IgD-negative memory B cell (primary cell): ENCODE results near the gene CD200. TPM values are rescaled to one million over a fixed set of nuclear protein-coding genes. Genes with fewer than 3 reads are reported as not detected.
"Not testable (repeated sequence)": the region's sequence is repeated elsewhere in the genome, so short reads cannot be mapped to it uniquely, and the experiment has no call there.

Experiments
- H3K27ac Mint-ChIP-seq, 3 donors: one replicate each; pipeline ENCODE4 v1.8.0; 2020 to 2022; ENCODE audit warnings: mild to moderate bottlenecking in 3 of 3, mixed read lengths in 3 of 3, moderate library complexity in 1 of 3
- H3K27me3 Mint-ChIP-seq: one replicate; pipeline ENCODE4 v1.8.0; 2021; ENCODE audit warnings: mixed read lengths
- H3K36me3 Mint-ChIP-seq: one replicate; pipeline ENCODE4 v1.8.0; 2020; ENCODE audit warnings: mild to moderate bottlenecking, mixed read lengths
- H3K4me1 Mint-ChIP-seq, 3 donors: one replicate each; pipeline ENCODE4 v1.8.0; 2020 to 2022; ENCODE audit warnings: mixed read lengths in 3 of 3, mild to moderate bottlenecking in 1 of 3
- H3K4me3 Mint-ChIP-seq, 4 donors: one replicate each; pipeline ENCODE4 v1.8.0; 2020 to 2022; ENCODE audit warnings: mild to moderate bottlenecking in 4 of 4, mixed read lengths in 4 of 4, moderate library complexity in 3 of 4
- H3K9me3 Mint-ChIP-seq, 3 donors: one replicate each; pipeline ENCODE4 v1.8.0; 2020 to 2021; ENCODE audit warnings: mixed read lengths in 3 of 3, mild to moderate bottlenecking in 1 of 3
- polyA plus RNA-seq: library from polyadenylated mRNA; unstranded; fragments of 300-500 nt; fragmentation: Illumina TruSeq; gene quantifications from one replicate; pipeline ENCODE4 v1.2.3, GENCODE V29; 2021

CD200 gene
- polyA plus RNA-seq, 1 donor from 2014 or later: 40.9 TPM

- Mint-ChIP-seq H3K27me3 (no peaks in the 10 kb centered on the region), H3K36me3 (peaks cover 5% of the 10 kb centered on the region), H3K4me3 (no peak overlapping the region), H3K27ac (no peak overlapping the region), H3K4me1 (peaks cover 30 to 40% (median 37%) of the 10 kb centered on the region in 3 donors), H3K9me3 (no peaks in the 10 kb centered on the region)
Measured at GRCh38 chr3:112362221-112362620, 29.3 kb downstream of the CD200 start.

- no peaks in the 10 kb centered on the region for H3K9me3 Mint-ChIP-seq
- H3K36me3 Mint-ChIP-seq: peaks cover 5% of the 10 kb centered on the region
- peak overlapping the region in 2 of 3 donors; percentile 4 to 69 for H3K27ac Mint-ChIP-seq
- peak overlapping the region; percentile 25 to 86 (median 72) for H3K4me3 Mint-ChIP-seq
- peaks cover 26% of the 10 kb centered on the region in 3 donors for H3K4me1 Mint-ChIP-seq
- no peaks in the 10 kb centered on the region for H3K27me3 Mint-ChIP-seq
Measured at GRCh38 chr3:112364291-112364690, 31.3 kb downstream of the CD200 start.

- no peaks in the 10 kb centered on the region for H3K27me3 Mint-ChIP-seq
- peaks cover 26% of the 10 kb centered on the region in 3 donors for H3K4me1 Mint-ChIP-seq
- H3K27ac Mint-ChIP-seq: peak overlapping the region; percentile 0 to 41 (median 4)
- H3K36me3 Mint-ChIP-seq: peaks cover 5% of the 10 kb centered on the region
- no peaks in the 10 kb centered on the region for H3K9me3 Mint-ChIP-seq
- peak overlapping the region; percentile 1 to 78 (median 66) for H3K4me3 Mint-ChIP-seq
Measured at GRCh38 chr3:112365035-112365434, 32.1 kb downstream of the CD200 start.

- H3K4me1 Mint-ChIP-seq: peaks cover 26% of the 10 kb centered on the region in 3 donors
- H3K4me3 Mint-ChIP-seq: peak overlapping the region in 3 of 4 donors; percentile 1 to 78 (median 67)
- H3K27me3 Mint-ChIP-seq: no peaks in the 10 kb centered on the region
Measured at GRCh38 chr3:112365636-112366035, 32.7 kb downstream of the CD200 start.

GRCh38 chr3:112366522-112366921 is 33.6 kb downstream of the CD200 start:
- H3K27me3 Mint-ChIP-seq: no peaks in the 10 kb centered on the region
- peaks cover 5% of the 10 kb centered on the region for H3K36me3 Mint-ChIP-seq
- H3K9me3 Mint-ChIP-seq: no peaks in the 10 kb centered on the region
- peaks cover 26% of the 10 kb centered on the region in 3 donors for H3K4me1 Mint-ChIP-seq
- no peak overlapping the region for H3K4me3 Mint-ChIP-seq
- H3K27ac Mint-ChIP-seq: peak overlapping the region in 2 of 3 donors; percentile 14 to 81

More at GRCh38 chr3:112365636-112366035, 32.7 kb downstream of the CD200 start:
- H3K27ac Mint-ChIP-seq: peak overlapping the region in 2 of 3 donors; percentile 0 to 4
- peaks cover 5% of the 10 kb centered on the region for H3K36me3 Mint-ChIP-seq
- H3K9me3 Mint-ChIP-seq: no peaks in the 10 kb centered on the region

GRCh38 chr3:112371569-112371968 is 38.6 kb downstream of the CD200 start:
- Mint-ChIP-seq H3K9me3 (peaks cover 0 to 3% (median 0%) of the 10 kb centered on the region in 3 donors), H3K27me3 (no peaks in the 10 kb centered on the region), H3K36me3 (no peaks in the 10 kb centered on the region), H3K4me3 (no peak overlapping the region), H3K4me1 (peaks cover 8 to 13% (median 9%) of the 10 kb centered on the region in 3 donors), H3K27ac (no peak overlapping the region)

GRCh38 chr3:112372396-112372795 is 39.4 kb downstream of the CD200 start:
- Mint-ChIP-seq H3K36me3 (no peaks in the 10 kb centered on the region), H3K4me3 (no peak overlapping the region), H3K27me3 (no peaks in the 10 kb centered on the region), H3K4me1 (peaks cover 4 to 8% (median 5%) of the 10 kb centered on the region in 3 donors), H3K27ac (no peak overlapping the region), H3K9me3 (peaks cover 0 to 3% (median 0%) of the 10 kb centered on the region in 3 donors)

- Mint-ChIP-seq H3K4me3 (no peak overlapping the region), H3K27ac (no peak overlapping the region), H3K27me3 (no peaks in the 10 kb centered on the region), H3K9me3 (peaks cover 0 to 3% (median 0%) of the 10 kb centered on the region in 3 donors), H3K36me3 (no peaks in the 10 kb centered on the region), H3K4me1 (peaks cover 5 to 13% (median 5%) of the 10 kb centered on the region in 3 donors)
Measured at GRCh38 chr3:112373476-112373875, 40.5 kb downstream of the CD200 start.

GRCh38 chr3:112373924-112374323 is 41.0 kb downstream of the CD200 start:
- H3K4me1 Mint-ChIP-seq: peaks cover 5 to 13% (median 5%) of the 10 kb centered on the region in 3 donors
- peaks cover 0 to 3% (median 0%) of the 10 kb centered on the region in 3 donors for H3K9me3 Mint-ChIP-seq
- H3K36me3 Mint-ChIP-seq: no peaks in the 10 kb centered on the region
- H3K4me3 Mint-ChIP-seq: no peak overlapping the region
- H3K27me3 Mint-ChIP-seq: no peaks in the 10 kb centered on the region
- H3K27ac Mint-ChIP-seq: no peak overlapping the region

GRCh38 chr3:112374333-112374734 is 41.4 kb downstream of the CD200 start:
- Mint-ChIP-seq H3K4me1 (peaks cover 5 to 13% (median 5%) of the 10 kb centered on the region in 3 donors), H3K4me3 (no peak overlapping the region), H3K36me3 (no peaks in the 10 kb centered on the region), H3K27ac (no peak overlapping the region), H3K9me3 (peaks cover 0 to 3% (median 0%) of the 10 kb centered on the region in 3 donors), H3K27me3 (no peaks in the 10 kb centered on the region)

GRCh38 chr3:112375117-112375516 is 42.2 kb downstream of the CD200 start:
- Mint-ChIP-seq H3K4me3 (no peak overlapping the region), H3K27me3 (no peaks in the 10 kb centered on the region), H3K27ac (no peak overlapping the region), H3K9me3 (peaks cover 0 to 3% (median 1%) of the 10 kb centered on the region in 3 donors), H3K4me1 (peaks cover 5 to 13% (median 5%) of the 10 kb centered on the region in 3 donors), H3K36me3 (no peaks in the 10 kb centered on the region)

- Mint-ChIP-seq H3K9me3 (peaks cover 0 to 3% (median 1%) of the 10 kb centered on the region in 3 donors), H3K27me3 (no peaks in the 10 kb centered on the region), H3K36me3 (no peaks in the 10 kb centered on the region), H3K4me3 (no peak overlapping the region), H3K27ac (no peak overlapping the region), H3K4me1 (peaks cover 5 to 13% (median 5%) of the 10 kb centered on the region in 3 donors)
Measured at GRCh38 chr3:112376241-112376911, 43.4 kb downstream of the CD200 start.

GRCh38 chr3:112376992-112377391 is 44.0 kb downstream of the CD200 start:
- no peak overlapping the region for H3K27ac Mint-ChIP-seq
- peaks cover 5 to 13% (median 5%) of the 10 kb centered on the region in 3 donors for H3K4me1 Mint-ChIP-seq
- no peaks in the 10 kb centered on the region for H3K27me3 Mint-ChIP-seq
- H3K36me3 Mint-ChIP-seq: no peaks in the 10 kb centered on the region
- no peak overlapping the region for H3K4me3 Mint-ChIP-seq
- peaks cover 0 to 3% (median 1%) of the 10 kb centered on the region in 3 donors for H3K9me3 Mint-ChIP-seq

GRCh38 chr3:112377568-112378071 is 44.7 kb downstream of the CD200 start:
- H3K9me3 Mint-ChIP-seq: peaks cover 0 to 3% (median 1%) of the 10 kb centered on the region in 3 donors
- no peaks in the 10 kb centered on the region for H3K27me3 Mint-ChIP-seq
- H3K36me3 Mint-ChIP-seq: no peaks in the 10 kb centered on the region
- peak overlapping the region in 1 of 4 donors; percentile 8 for H3K4me3 Mint-ChIP-seq
- H3K4me1 Mint-ChIP-seq: peaks cover 5 to 9% (median 7%) of the 10 kb centered on the region in 3 donors
- H3K27ac Mint-ChIP-seq: no peak overlapping the region

- H3K27me3 Mint-ChIP-seq, H3K9me3 Mint-ChIP-seq, H3K27ac Mint-ChIP-seq, H3K4me1 Mint-ChIP-seq, H3K4me3 Mint-ChIP-seq, H3K36me3 Mint-ChIP-seq: not testable (repeated sequence)
Measured at GRCh38 chr3:112378347-112378746, 45.4 kb downstream of the CD200 start.
